HG03442 (cell line): ENCODE data around the gene JPT1.
"Not testable (repeated sequence)": the region's sequence is repeated elsewhere in the genome, so short reads cannot be mapped to it uniquely, and the experiment has no call there.

ENCODE experiments used
- ATAC-seq: cut with Tn5 transposase; IDR thresholded peaks from one replicate; pipeline ENCODE4 v1.9.1; 2021; ENCODE audit warnings: mild to moderate bottlenecking, moderate library complexity; ENCODE audit not compliant: unreplicated experiment

Gene JPT1

DNA sequence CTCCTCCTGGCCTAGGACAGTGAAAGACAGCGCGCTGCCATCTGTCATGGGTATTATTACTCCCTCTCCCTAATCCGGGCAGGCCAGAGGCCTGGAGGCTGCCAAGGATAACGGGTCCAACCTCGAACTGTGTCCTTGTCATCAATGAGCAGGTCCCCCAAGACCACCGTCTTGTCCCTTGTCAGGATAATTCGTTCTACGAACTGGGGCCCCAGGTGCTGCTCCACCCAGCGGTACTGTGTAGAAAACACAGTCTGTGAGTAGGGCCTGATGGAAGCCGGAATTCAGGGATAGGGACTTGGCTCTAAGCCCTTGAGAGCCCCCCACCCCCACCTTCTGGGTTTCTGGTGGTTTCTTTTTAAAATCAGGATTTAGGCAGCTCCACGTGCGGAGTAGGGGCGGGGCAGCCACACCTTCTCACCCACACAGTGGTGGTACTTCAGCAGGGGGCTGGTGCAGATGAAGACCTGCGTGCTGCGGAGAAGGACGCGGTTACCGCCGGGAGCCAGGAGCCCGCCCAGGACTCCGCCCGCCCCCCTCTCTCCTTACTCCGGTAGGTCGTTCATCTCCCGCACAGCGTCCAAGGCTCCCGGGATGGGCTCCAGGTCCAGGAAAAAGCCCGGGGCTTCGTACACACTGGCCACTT is 23.6 kb downstream of the JPT1 start:
- ATAC-seq: no peak

DNA sequence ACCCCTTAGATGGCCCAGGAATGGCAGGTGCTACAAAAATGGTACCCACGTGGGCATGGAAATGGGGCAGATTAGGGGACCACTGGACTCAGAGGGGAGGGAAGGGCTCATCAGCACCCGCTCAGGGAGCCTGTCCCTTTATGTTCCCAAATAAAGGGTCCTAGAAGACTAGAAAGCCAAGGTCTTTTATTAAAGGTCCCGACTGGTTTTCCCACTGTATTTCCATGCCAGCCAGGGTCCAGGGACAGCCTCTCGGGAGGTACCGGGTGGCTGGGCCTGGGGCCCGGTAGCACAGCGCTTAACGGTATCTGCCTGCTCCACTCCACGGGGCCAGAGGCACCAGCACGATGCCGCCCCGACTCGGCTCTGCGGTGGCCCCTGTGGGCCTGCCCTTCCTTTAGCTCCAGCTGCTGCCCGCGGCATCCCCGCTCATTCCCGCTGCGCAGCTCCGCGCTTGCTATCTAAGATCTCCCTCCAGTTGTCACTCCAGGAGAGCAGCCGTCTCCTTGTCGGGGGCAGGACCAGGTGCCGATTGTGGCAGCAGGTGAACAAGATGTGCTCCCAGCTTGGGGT is 24.2 kb downstream of the JPT1 start:
- ATAC-seq: no peak

DNA sequence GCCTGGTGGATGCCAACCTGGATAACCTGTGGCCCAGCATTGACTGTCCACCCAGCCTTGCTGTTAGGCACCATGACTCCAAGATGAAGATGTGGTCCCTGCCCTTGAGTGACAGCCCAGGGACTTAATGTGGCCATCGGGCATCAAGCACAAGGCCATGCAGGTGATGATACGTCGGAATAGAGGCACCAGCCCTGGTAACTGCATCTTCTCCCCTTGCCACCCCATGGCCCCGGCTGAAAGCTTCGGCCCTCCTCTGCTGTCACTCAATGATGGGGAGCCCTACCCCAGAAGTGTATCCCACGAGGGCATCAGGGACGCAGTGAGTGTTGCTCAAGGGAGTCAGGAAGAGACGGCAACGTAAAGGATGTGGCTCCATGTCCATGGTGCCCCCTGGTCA is 24.7 kb downstream of the JPT1 start:
- ATAC-seq: no peak

DNA sequence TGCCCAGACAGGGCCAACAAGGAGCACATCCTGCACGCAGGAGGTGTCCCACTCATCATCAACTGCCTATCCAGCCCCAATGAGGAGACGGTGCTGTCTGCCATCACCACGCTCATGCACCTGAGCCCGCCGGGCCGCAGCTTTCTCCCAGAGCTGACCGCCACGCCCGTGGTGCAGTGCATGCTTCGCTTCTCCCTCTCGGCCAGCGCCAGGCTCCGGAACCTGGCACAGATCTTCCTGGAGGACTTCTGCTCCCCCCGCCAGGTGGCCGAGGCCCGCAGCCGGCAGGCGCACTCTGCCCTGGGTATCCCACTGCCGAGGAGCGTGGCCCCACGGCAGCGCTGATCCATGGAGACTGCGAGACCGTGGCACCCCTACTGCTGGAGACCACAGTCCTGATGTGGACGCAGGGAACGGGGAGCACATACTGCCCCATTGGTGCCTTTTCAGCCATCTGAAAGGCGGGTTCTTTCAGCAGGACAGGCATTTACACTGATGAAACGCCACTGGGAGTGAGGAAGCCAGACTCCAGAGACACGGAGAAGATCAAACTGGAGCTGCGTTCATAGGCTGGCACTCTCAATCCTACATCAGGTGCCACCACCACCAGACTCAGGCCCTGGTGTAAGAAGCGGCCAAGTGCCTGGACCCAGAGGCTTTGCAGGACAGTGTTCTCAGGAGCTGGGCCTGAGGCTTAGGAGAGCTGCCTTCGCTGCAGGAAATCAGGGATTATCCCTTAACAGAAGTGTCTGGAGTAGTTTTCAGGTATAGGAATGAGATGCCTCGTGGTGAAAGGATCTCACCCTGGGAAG is 25.4 kb downstream of the JPT1 start:
- ATAC-seq: no peak

DNA sequence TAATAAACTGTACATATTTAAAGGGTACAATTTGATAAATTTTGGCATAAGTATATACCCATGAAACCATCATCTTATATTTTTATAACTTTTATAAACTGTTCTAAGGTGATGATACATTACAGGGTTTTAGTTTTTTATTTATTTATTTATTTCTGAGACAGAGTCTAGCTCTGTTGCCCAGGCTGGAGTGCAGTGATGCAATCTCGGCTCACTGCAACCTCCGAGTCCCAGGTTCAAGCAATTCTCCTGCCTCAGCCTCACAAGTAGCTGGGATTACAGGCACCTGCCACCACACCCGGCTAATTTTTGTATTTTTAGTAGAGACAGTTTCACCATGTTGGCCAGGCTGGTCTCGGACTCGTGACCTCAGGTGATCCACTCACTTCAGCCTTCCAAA is 26.4 kb downstream of the JPT1 start:
- not testable (repeated sequence) for ATAC-seq

DNA sequence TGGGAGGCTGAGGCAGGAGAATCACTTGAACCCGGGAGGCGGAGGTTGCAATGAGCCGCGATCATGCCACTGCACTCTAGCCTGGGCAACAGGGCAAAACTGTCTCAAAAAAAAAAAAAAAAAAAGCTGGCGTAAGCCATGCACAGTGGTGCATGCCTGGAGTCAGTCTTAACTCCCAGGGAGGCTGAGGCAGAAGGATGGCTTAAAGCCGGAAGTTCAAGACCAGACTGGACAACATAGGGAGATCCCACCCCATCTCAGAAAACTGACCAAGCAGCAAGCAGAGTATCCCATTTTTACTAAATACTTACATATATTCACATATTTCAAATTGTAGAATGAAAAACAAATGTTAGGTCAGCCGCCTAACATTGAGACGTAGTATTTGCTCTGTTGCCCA is 27.4 kb downstream of the JPT1 start:
- ATAC-seq: no peak

DNA sequence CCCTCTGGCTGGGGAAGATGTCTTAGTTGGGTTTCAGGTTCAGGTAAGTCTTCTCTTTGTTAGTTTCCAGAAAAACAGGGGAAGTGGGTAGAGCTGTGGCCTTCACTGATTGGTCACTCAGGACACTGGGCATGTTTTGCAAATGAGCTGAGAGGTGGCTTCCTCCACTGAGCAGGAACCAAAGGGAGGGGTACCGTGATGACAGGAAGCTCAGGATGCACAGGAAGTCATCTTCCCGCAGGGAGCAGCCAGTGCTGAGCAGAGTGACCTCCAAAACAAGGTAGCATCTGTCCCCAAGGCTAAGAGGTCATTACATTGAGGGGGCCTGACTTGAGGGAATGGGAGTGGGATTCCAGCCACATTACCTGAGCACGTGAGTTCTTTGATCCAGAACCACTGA is 28.3 kb downstream of the JPT1 start:
- no peak for ATAC-seq

DNA sequence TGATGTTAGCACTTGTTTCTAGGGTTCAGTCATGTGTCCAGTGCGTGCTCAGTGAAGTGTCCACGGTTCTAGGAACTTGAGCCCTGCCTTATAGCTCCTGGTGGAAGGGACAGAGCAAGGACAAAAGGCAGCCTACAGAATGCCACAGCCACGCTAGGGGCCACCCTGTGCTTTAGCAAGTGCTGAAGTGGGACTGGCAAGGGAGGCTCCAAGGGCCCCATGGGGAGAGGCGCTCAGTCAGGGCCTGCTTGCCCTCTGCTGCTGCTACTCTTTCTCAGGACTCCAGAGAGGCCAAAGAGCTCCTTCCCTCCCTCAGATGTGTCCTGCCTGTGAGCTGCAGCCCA is 29.5 kb downstream of the JPT1 start:
- no peak for ATAC-seq

DNA sequence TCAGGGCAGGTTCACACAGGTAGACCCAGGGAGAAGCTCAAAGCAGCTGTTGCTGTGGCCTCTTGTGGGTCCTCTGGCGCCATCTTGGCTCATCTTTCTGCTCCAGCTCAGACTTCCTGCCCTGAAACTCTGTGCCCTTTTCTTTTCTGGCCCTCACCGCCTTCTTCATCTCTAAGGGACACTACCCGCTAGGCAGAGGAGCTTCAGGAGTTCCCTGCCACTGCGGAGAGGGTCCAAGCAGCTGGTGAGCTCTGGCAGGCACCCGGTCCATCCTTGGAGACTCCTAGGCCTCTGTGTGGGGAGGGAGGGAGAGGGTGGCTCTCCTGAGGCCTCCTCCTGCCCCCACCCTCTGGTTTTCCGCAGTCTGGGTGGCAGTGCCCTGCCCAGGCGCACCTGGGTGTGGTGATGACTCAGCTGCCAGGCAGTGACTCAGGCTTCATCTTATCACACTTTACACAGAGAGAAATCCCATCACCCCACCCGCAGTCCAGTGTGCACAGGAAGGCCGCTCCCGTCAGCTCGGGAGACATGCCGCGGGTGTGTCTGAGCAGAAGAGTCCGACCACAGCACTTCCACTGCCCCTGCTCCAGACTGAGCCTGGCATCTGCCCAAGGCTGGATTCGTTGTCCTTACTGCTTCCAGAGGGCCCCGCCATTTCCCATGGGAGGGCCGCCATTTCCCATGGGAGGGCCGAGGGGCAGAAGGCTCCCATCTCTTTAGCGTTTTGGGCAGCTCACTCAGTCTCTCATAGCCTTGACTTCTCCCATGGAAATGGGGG is 30.1 kb downstream of the JPT1 start:
- no peak for ATAC-seq

DNA sequence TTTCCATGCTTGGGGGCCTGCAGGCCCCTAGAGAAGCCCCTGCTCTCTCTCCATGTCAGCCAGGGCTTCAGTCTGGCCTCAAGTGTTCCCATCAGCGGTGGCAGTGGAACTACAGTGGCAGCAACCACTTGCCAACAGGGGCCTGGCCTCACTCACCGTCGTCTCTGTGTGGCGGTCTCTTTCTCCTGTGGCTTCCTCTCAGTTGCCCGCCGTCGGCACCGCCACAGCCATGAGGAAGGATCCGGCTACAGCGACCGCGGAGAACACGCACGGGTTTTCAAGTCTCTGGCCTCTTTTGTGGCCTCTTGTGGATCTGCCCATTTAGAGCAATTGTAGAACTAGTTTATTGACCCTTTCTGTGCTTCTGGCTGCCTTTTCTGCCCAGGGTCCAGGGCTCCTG is 36.0 kb downstream of the JPT1 start:
- no peak for ATAC-seq

- ATAC-seq: no peak
Observed at GRCh38 chr17:75116737-75117136, 37.6 kb downstream of the JPT1 start.

DNA sequence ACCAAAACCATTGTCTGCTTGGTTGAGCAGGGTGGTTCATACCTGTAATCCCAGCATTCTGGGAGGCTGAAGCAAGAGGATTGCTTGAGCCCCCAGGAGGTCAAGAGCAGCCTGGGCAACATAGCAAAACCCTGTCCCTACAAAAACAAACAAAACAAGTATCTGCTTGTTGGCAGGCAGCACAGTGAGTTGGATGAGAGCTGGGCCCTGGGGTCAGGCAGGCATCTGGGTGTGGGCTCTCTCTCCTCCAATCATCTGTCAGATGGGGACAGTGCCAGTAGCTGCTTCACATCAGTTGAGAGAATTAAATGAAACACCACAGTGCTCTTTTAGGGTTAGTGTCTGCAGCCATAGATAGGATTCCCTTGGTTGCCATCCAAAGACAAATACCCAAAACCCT is 38.8 kb downstream of the JPT1 start:
- no peak for ATAC-seq

DNA sequence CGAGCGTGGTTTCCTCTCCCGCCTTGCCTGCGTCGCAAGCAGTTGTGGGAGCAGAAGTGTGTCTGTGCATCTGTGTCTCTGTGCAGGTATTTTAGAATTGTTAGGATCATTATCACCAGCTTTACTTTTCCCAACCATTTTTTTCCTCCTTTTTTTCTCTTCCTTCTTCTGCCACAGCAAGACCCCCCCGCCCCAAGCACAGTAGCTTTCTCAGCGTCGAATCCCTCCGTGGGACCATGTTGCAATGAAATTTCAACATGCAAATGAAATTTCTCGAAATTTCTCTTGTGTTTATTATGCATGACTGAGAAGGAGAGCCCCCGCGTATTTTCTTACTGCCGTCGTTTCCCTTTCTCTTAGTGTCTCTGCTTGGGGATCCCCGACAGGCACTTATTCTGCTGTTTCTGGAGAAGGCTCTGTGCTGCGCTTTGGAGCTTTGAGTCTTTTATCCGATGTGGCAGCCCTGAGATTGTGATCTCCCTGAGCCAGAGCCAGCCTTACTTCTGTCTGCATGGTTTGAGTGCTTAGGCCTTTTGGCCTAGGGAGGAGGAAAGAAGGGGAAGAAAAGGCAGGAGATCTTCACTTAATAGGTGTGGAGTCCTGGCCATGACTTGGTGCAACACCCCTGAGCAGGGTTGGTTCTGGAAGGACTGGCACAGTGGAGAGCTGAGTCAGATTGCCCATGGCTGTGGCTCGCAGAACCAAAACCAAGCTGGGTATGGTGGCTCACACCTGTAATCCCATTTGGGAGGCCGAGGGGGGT is 39.6 kb downstream of the JPT1 start:
- no peak for ATAC-seq

DNA sequence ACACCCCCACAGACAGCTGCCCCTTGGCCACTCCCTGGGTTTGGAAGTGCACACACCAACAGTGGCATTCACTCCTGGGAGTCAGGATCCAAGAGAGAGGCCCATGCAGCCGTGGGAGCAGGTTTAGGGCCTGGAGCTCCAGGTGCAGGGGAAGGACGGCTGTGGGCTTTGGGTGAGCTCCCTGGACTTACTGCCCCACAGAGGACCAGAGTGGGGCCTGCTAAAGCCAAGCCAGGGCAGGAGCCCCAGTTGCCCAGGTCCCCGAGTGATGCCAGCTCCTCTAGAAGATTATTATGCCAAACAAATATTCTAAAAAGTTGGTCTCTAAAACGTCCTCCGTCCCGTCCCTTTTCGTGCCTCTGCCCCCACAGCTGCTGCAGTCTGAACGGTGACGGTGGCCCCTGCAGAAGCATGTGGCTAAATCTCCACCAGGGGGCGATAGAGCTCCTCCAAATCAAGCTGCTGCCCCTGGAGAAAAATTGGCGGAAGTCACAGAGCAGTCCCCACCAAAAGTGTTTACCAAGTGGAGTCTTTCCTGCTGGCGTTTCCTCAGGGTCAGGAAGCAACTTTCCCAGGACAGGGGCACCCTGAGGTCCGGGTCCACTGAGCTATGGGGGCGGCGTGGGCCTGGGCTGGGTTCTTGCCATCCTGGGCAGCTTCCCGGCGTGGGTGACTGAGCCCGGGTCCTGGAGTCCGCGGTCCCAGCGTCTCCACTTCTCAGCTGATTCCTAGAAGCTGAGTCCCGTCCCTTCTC is 40.3 kb downstream of the JPT1 start:
- ATAC-seq: no peak

- no peak for ATAC-seq
Observed at GRCh38 chr17:75111777-75112335, 42.5 kb downstream of the JPT1 start.

GRCh38 chr17:75110234-75110937 is 43.9 kb downstream of the JPT1 start:
- ATAC-seq: no peak

- ATAC-seq: peak; percentile 66
Observed at GRCh38 chr17:75109407-75110233, 44.7 kb downstream of the JPT1 start, which contains the start of gene ARMC7. Gene ARMC7, plus strand, starts transcription at chr17:75109969. Its CDS starts 320 bp downstream, at chr17:75110289.

DNA sequence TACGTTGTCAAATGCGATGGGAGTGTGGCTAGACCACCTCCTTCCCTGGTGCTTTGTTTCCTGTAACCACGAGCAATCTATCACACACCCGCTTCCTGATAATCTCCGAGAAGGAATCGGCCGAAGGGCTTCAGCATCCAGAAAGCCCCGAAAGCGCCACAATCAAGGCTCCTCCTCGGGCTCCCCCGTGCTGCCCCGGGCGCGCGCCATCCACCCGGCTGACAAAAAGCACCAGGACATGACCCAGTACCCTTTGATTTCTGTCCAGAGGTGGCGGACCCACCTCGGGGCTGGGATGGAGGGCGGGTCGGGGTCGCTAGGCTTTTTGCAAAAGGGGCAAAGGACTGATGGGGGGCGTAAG is 45.3 kb downstream of the JPT1 start:
- ATAC-seq: no peak
